Sigmoid colon (tissue), 4 donors: ENCODE results near the gene FARP2.

ENCODE experiments used
- CTCF ChIP-seq, 4 experiments: fragments of 450-650 bp in 3 of 4; fragments of 200-600 bp in 1 of 4; IDR thresholded peaks; one replicate each; pipeline ENCODE4 v1.5.1; 2016 to 2019; ENCODE audit warnings: antibody characterized with exemption in 4 of 4, mild to moderate bottlenecking in 3 of 4, moderate library complexity in 2 of 4
- POLR2A ChIP-seq, 2 donors: fragments of 450-650 bp; IDR thresholded peaks; one replicate each; pipeline ENCODE4 v1.6.1; 2016; ENCODE audit warnings: antibody characterized with exemption in 2 of 2, mild to moderate bottlenecking in 2 of 2, moderate library complexity in 2 of 2
- POLR2AphosphoS5 ChIP-seq, 4 donors: sonication (generic); formaldehyde crosslinking; IDR thresholded peaks; one replicate each; pipeline ENCODE4 v1.6.1; 2017; ENCODE audit warnings: antibody characterized with exemption in 4 of 4

DNA sequence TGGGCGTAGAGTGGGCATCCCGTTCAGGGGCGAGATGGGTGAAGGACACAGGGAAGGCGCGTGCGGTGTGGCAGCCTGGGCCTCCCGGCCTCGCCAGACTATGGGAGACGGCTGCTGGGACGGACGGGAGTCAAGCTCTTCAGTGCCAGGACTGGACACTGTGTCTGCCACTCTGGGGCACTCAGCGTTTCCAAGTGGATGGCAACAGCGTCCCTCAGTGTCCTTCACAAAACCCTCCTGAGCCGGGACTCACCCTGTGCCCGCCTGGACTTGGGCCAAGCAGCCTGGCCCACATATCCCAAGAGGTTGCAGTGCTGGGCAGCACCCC is 186.2 kb downstream of the FARP2 start:
- TF ChIP-seq CTCF (IDR thresholded peaks at IDR 0.05) (no peak), POLR2A (IDR thresholded peaks at IDR 0.05) (no peak), POLR2AphosphoS5 (IDR thresholded peaks at IDR 0.05) (no peak)
